Duodenal mucosa (tissue), 2 donors: Measurements from ENCODE around the gene PAQR5.
"Not testable (repeated sequence)": the region's sequence is repeated elsewhere in the genome, so short reads cannot be mapped to it uniquely, and the experiment has no call there.

Experiments used
- H3K27ac ChIP-seq: one replicate; pipeline ENCODE4 v1.7.0; 2013; ENCODE audit warnings: low read depth, low read length
- H3K27me3 ChIP-seq, 2 donors: one replicate each; pipeline ENCODE4 v1.7.0; 2013; ENCODE audit warnings: low read length in 2 of 2, control low read depth in 1 of 2; ENCODE audit not compliant: insufficient read depth in 2 of 2, control insufficient read depth in 1 of 2
- H3K36me3 ChIP-seq, 2 donors: one replicate each; pipeline ENCODE4 v1.7.0; 2013; ENCODE audit warnings: low read length in 2 of 2, control low read depth in 1 of 2; ENCODE audit not compliant: insufficient read depth in 2 of 2, control insufficient read depth in 1 of 2
- H3K4me1 ChIP-seq, 2 donors: one replicate each; pipeline ENCODE4 v1.7.0; 2013; ENCODE audit warnings: low read length in 2 of 2, control low read depth in 1 of 2; ENCODE audit not compliant: insufficient read depth in 2 of 2, control insufficient read depth in 1 of 2
- H3K4me3 ChIP-seq, 2 donors: one replicate each; pipeline ENCODE4 v1.7.0; 2013; ENCODE audit warnings: low read length in 2 of 2, low read depth in 1 of 2
- H3K9ac ChIP-seq, 2 donors: one replicate each; pipeline ENCODE4 v1.7.0; 2013; ENCODE audit warnings: low read length in 2 of 2, low read depth in 1 of 2
- H3K9me3 ChIP-seq, 2 donors: one replicate each; pipeline ENCODE4 v1.7.0; 2013; ENCODE audit warnings: low read length in 2 of 2, control low read depth in 1 of 2; ENCODE audit not compliant: control insufficient read depth in 1 of 2

The PAQR5 gene

DNA sequence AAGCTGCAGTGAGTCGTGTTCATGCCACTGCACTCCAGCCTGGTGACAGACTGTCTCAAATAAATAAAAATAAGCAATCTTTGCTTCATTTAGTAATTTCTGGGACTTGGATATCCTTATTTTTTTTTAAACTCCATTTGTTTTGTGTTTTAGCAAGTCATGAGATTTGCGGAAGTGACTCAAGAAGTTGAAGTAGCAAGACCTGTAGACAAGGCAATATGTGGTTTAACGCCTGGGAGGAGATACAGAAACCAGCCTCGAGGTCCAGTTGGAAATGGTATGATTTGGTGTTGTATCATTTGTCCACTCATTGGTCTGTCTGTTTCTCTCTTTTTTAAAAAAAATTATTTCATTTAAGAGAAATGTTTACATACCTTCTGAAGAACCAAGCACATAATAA is 137.3 kb downstream of the PAQR5 start:
- Histone ChIP-seq H3K27me3 (no peaks in the 10 kb centered on the region), H3K9me3 (no peaks in the 10 kb centered on the region), H3K36me3 (peaks cover 0 to 14% of the 10 kb centered on the region in 2 donors), H3K4me1 (no peaks in the 10 kb centered on the region), H3K4me3 (no peak overlapping the region), H3K27ac (no peak overlapping the region), H3K9ac (no peak overlapping the region)

DNA sequence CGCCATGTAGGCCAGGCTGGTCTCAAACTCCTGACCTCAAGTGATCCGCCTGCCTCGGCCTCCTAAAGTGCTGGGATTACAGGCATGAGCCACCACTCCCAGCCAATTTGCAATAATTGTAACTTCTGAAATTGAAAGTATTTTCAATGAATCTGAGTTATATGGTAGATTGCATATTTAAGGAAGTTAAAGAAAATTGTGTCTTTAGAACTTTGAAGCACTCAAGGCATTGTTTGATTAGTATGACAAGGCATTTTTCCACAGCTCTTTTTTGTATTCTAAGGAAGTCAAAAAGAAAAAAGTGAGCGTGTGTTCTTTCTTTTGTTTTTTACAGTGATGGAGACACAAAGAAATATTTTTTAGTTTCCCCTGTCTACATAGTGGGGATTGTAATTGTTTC is 138.2 kb downstream of the PAQR5 start:
- H3K27ac ChIP-seq = no peak overlapping the region
- peaks cover 0 to 14% of the 10 kb centered on the region in 2 donors for H3K36me3 ChIP-seq
- H3K9ac ChIP-seq = no peak overlapping the region

DNA sequence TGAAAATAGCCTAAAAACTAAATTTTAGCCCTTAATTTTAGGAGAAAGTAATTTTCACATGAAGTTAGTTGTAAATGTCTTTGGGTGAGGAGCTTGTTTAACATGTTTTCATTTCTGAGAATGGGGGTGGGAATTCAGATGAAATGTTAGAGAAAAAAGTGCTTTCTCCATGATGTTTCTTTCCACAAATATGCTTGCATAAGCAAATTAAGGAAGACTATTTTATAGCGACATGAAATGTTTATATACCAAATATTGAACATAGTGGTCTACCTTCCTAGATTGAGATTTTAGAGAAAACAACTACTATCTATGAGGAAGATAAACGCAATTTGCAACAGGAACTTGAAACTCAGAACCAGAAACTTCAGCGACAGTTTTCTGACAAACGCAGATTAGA is 140.9 kb downstream of the PAQR5 start:
- Histone ChIP-seq H3K27me3 (no peaks in the 10 kb centered on the region), H3K27ac (no peak overlapping the region), H3K36me3 (peaks cover 0 to 12% of the 10 kb centered on the region in 2 donors), H3K9ac (no peak overlapping the region), H3K4me3 (no peak overlapping the region), H3K4me1 (no peaks in the 10 kb centered on the region), H3K9me3 (no peaks in the 10 kb centered on the region)

More for the DNA sequence above, 138.2 kb downstream of the PAQR5 start:
- H3K4me1 ChIP-seq = no peaks in the 10 kb centered on the region
- no peaks in the 10 kb centered on the region for H3K9me3 ChIP-seq
- H3K27me3 ChIP-seq = no peaks in the 10 kb centered on the region
- H3K4me3 ChIP-seq = no peak overlapping the region

DNA sequence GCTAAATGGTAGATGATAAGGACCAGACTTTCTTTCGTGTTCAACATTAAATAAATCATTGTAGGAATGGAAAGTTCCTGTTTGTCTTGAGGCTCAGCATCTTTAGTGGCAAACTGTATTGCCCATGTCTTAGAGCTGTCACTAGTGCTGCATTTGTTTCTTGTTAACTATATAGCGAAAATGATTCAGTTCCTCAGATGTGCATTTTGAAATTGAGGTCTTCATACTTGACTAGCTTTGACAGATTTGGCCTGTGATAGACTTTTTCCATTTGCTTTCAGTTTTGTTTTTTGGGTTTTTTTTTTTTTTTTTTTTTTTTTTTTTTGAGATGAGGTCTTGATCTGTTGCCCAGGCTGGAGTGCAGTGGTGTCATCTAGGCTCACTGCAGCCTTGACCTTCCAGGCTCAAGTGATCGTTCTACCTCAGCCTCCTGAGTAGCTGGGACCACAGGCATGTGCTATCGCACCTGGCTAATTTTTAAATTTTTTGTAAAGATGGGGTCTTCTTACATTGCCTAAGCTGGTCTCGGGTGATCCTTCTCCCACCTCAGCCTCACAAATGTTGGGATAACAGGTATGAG is 144.4 kb downstream of the PAQR5 start:
- H3K36me3 ChIP-seq = peaks cover 0 to 16% of the 10 kb centered on the region in 2 donors
- no peak overlapping the region for H3K4me3 ChIP-seq
- no peaks in the 10 kb centered on the region for H3K27me3 ChIP-seq
- H3K4me1 ChIP-seq = no peaks in the 10 kb centered on the region
- H3K9me3 ChIP-seq = no peaks in the 10 kb centered on the region
- H3K9ac ChIP-seq = no peak overlapping the region
- no peak overlapping the region for H3K27ac ChIP-seq

DNA sequence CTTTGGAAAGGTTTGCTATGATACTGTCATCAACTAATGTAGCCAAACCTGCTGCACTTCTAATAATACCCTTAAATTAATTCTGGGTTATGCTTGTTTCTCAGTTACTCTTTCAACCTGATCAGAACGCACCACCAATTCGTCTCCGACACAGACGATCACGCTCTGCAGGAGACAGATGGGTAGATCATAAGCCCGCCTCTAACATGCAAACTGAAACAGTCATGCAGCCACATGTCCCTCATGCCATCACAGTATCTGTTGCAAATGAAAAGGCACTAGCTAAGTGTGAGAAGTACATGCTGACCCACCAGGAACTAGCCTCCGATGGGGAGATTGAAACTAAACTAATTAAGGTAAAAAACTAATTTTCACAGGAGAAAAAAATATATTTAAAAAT is 146.0 kb downstream of the PAQR5 start:
- Histone ChIP-seq H3K4me3 (no peak overlapping the region), H3K27me3 (no peaks in the 10 kb centered on the region), H3K27ac (no peak overlapping the region), H3K36me3 (peaks cover 0 to 15% of the 10 kb centered on the region in 2 donors), H3K9me3 (no peaks in the 10 kb centered on the region), H3K9ac (no peak overlapping the region), H3K4me1 (no peaks in the 10 kb centered on the region)

DNA sequence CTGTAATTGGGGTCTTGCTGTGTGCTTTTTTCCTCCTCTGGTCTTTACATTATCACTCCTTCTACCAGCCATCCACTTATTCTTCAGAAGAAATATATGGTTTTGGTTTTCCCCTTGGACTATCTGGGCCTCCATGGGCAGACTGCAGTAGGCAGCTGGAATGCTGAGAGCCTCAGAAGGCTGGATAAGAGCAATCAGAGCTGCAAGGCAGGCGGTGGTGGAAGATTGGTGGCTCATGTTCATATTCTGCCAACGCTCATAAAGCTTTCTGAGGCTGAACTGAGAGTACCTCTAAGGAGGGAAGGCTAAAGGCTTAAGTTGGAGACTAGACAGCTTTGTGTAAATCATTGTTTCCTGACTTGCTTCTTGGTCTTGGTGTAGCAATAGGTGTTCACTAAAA is 148.2 kb downstream of the PAQR5 start:
- Histone ChIP-seq H3K36me3 (peaks cover 0 to 8% of the 10 kb centered on the region in 2 donors), H3K27ac (no peak overlapping the region), H3K27me3 (no peaks in the 10 kb centered on the region), H3K9me3 (no peaks in the 10 kb centered on the region), H3K4me1 (peaks cover 2 to 6% of the 10 kb centered on the region in 2 donors), H3K4me3 (no peak overlapping the region), H3K9ac (no peak overlapping the region)

DNA sequence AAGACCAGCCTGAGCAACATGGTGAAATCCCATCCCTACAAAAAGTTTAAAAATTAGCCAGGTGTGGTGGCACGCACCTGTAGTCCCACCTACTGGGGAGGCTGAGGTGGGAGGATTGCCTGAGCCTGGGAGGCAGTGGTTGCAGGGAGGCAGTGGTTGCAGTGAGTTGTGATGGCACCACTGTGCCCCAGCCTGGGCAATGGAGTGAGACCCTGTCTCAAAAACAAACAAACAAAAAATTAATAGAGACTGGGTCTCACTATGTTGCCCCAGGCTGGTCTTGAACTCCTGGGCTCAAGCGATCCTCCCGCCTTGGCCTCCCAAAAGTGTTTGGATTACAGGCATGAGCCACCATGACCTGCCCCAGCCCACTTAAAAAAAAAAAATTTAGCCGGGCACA is 151.5 kb downstream of the PAQR5 start:
- peaks cover 16 to 21% of the 10 kb centered on the region in 2 donors for H3K4me1 ChIP-seq
- H3K27ac ChIP-seq, H3K27me3 ChIP-seq, H3K36me3 ChIP-seq, H3K4me3 ChIP-seq, H3K9me3 ChIP-seq, H3K9ac ChIP-seq: not testable (repeated sequence)

DNA sequence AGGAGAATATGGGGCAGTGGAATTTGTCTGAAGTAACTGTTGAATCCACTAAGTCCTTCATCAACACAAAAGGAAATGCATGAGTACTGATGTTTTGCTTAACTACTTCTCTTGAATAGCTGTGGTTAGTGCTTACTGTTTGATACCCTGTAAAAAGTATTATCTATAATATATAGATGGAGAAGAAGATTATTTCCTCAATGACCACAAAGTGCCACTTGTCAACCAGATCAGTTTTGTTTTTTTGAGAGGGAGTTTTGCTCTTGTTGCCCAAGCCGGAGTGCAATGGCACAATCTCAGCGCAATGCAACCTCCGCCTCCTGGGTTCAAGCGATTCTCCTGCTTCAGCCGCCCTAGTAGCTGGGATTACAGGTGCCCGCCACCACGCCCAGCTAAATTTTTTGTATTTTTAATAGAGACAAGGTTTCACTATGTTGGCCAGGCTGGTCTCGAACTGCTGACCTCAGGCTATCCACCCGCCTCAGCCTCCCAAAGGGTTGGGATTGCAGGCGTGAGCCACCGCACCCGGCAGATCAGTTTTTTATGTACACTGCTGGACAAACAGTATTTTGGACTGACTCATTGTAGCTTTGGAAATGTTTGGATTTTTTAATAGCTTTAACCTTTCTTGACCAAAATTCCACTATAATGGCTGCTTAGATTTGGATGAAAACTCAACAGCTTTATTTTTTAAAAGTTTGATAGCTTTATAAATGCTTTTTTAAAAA is 152.4 kb downstream of the PAQR5 start:
- Histone ChIP-seq H3K4me3 (no peak overlapping the region), H3K9ac (no peak overlapping the region), H3K27me3 (no peaks in the 10 kb centered on the region), H3K9me3 (no peaks in the 10 kb centered on the region), H3K36me3 (peaks cover 8 to 16% of the 10 kb centered on the region in 2 donors), H3K4me1 (peaks cover 16 to 25% of the 10 kb centered on the region in 2 donors), H3K27ac (no peak overlapping the region)

DNA sequence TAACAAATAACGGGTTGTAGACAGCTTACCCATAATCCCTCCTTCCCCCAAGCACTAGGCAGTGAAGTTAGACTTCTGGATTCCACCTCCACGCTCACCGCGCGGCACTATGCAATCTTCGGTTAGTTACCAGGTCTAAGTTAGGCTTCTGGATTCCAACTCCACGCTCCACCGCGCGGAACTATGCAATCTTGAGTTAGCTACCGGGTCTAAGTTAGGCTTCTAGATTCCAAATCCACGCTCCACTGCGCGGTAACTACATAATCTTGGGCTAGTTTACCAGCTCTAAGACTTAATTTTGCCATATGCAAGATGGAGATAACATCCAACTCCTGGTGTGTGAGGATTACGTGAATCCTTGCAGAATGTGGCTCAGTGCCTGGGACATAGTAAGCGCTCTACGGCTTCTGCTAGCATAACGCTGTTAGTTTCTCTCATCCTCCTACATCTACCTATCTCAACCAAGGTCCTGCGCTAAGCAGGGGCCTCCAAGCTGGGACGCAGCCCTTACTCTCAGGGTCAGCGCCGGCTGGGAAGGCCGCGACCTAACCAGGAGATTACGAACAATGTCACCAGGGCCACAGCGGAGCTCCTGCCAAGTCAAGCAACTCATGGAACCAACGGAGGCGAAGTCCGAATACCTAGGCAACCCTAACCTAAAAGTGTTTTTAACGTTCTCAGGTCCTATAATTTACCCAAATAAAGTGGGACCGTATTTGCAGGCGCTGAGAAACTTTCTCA is 153.4 kb downstream of the PAQR5 start:
- no peaks in the 10 kb centered on the region for H3K27me3 ChIP-seq
- peaks cover 16 to 25% of the 10 kb centered on the region in 2 donors for H3K4me1 ChIP-seq
- H3K36me3 ChIP-seq = peaks cover 16 to 22% of the 10 kb centered on the region in 2 donors
- H3K27ac ChIP-seq = peak overlapping the region; percentile 85
- no peaks in the 10 kb centered on the region for H3K9me3 ChIP-seq
- H3K4me3 ChIP-seq = peak overlapping the region; percentile 95 to 96
- peak overlapping the region; percentile 65 to 95 for H3K9ac ChIP-seq
